Transverse colon (tissue), 4 donors: ENCODE results near the gene DSP.

Source experiments
- CTCF ChIP-seq, 5 experiments: fragments of 200-600 bp in 3 of 5; fragments of 450-650 bp in 2 of 5; sonication (generic) in 3 of 5; IDR thresholded peaks; 1 replicate in 2 of 5; 2 replicates in 3 of 5; pipeline ENCODE4 v1.5.1; 2016 to 2017; ENCODE audit warnings: antibody characterized with exemption in 5 of 5, inconsistent platforms in 3 of 5, mild to moderate bottlenecking in 2 of 5, moderate library complexity in 1 of 5
- EP300 ChIP-seq: sonication (generic); formaldehyde crosslinking; IDR thresholded peaks from one replicate; pipeline ENCODE4 v1.6.1; 2017; ENCODE audit warnings: antibody characterized with exemption, low read depth
- POLR2A ChIP-seq: fragments of 450-650 bp; IDR thresholded peaks from one replicate; pipeline ENCODE4 v1.6.1; 2016; ENCODE audit warnings: antibody characterized with exemption, mild to moderate bottlenecking, moderate library complexity
- POLR2AphosphoS5 ChIP-seq, 3 donors: sonication (generic); formaldehyde crosslinking; IDR thresholded peaks; one replicate each; pipeline ENCODE4 v1.6.1; 2016; ENCODE audit warnings: antibody characterized with exemption in 3 of 3

- TF ChIP-seq POLR2A (no peak), CTCF (IDR thresholded peaks at IDR 0.05) (no peak), EP300 (no peak), POLR2AphosphoS5 (IDR thresholded peaks at IDR 0.05) (no peak)
These were observed 4.9 kb downstream of the DSP start for GRCh38 chr6:7546383-7546782.
